ENCODE results near the gene JOSD1. TPM values are rescaled to one million over a fixed set of nuclear protein-coding genes. Genes with fewer than 3 reads are reported as not detected.

JOSD1 gene
- total and polyA plus RNA-seq, 9 of the 15 experiments (the other 6 are each of a cell fraction or from before 2014, with no cell fraction given) = 8.9 to 39.1 (median 30.4) TPM

DNA sequence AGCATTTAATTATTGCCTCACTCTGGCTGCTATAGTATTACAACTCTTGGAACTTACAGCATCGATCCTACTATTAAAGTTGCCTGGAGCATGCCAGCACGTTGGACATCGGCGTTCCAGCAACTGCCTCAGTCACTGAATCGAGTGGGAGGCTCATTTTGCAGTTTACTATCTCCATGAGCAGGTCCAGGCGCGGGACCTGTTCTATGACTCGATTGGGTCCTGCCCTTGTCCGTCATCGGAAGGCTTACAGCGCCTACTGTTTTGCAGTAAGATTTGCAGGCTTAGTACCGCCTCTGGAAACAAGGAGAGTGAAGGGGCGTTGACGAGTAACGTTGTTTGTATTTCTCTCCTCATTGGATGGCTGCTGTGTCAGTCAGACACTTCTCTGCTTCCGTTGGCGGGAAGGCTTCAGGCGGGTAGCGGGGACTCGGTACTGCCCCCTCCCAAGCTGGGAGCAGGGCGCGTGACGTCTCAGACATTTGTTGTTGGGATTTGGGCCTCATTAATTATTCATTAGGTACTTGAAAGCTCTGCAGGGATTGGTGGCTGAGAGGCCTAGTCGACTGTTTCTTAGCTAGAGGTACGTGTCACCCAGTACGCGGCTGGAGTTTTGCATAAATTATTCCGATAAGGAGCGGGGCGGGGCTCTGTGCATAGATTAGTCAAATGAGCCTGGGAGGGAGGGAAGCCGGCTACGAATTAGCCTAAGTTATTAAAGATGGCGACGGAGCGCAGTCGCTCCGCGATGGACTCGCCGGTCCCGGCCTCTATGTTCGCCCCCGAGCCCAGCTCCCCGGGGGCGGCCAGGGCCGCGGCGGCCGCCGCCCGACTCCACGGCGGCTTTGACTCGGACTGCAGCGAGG is 4.7 kb upstream of the JOSD1 start, which contains the start of gene GTPBP1 (continued):
- peak; percentile 75 for TF ChIP-seq MEIS2 (IDR thresholded peaks at IDR 0.05; ENCODE audit: partially characterized antibody)
- peak; percentile 41; the same call in 1 of the 2 replicates for TF ChIP-seq PML (IDR thresholded peaks at IDR 0.05; ENCODE audit: low read length)
- TF ChIP-seq, protein P1, sequence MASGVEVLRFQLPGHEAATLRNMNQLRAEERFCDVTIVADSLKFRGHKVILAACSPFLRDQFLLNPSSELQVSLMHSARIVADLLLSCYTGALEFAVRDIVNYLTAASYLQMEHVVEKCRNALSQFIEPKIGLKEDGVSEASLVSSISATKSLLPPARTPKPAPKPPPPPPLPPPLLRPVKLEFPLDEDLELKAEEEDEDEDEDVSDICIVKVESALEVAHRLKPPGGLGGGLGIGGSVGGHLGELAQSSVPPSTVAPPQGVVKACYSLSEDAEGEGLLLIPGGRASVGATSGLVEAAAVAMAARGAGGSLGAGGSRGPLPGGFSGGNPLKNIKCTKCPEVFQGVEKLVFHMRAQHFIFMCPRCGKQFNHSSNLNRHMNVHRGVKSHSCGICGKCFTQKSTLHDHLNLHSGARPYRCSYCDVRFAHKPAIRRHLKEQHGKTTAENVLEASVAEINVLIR (CRISPR knock-in tag; IDR thresholded peaks at IDR 0.05) = peak; percentile 62
- TF ChIP-seq SRF (CRISPR knock-in tag; IDR thresholded peaks at IDR 0.05) = peak in 1 of 2 experiments; percentile 46; a peak in 2 of 4 replicates
- TF ChIP-seq, protein P2, sequence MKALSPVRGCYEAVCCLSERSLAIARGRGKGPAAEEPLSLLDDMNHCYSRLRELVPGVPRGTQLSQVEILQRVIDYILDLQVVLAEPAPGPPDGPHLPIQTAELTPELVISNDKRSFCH (CRISPR knock-in tag; IDR thresholded peaks at IDR 0.05) = no peak
- TF ChIP-seq, protein P2 (tag; IDR thresholded peaks at IDR 0.05) = no peak
- TF ChIP-seq TBL1XR1 (IDR thresholded peaks at IDR 0.05; ENCODE audit: low read length in 2 of 2) = peak in 1 of 2 experiments; percentile 26; a peak in 1 of 4 replicates
- TF ChIP-seq SREBF1 (IDR thresholded peaks at IDR 0.05; ENCODE audit: borderline replicate concordance, low read depth, low read length) = no peak
- TF ChIP-seq, protein P3, sequence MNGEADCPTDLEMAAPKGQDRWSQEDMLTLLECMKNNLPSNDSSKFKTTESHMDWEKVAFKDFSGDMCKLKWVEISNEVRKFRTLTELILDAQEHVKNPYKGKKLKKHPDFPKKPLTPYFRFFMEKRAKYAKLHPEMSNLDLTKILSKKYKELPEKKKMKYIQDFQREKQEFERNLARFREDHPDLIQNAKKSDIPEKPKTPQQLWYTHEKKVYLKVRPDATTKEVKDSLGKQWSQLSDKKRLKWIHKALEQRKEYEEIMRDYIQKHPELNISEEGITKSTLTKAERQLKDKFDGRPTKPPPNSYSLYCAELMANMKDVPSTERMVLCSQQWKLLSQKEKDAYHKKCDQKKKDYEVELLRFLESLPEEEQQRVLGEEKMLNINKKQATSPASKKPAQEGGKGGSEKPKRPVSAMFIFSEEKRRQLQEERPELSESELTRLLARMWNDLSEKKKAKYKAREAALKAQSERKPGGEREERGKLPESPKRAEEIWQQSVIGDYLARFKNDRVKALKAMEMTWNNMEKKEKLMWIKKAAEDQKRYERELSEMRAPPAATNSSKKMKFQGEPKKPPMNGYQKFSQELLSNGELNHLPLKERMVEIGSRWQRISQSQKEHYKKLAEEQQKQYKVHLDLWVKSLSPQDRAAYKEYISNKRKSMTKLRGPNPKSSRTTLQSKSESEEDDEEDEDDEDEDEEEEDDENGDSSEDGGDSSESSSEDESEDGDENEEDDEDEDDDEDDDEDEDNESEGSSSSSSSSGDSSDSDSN (IDR thresholded peaks at IDR 0.05; ENCODE audit: borderline replicate concordance in 1 of 2, low read depth in 2 of 2, low read length in 2 of 2) = 0 out of 4 replicates have a peak, but pooled peaks of 1 of the 2 experiments have one; percentile 25
- no peak for TF ChIP-seq PRPF4 (IDR thresholded peaks at IDR 0.05; ENCODE audit: insufficient read depth, low read depth, low read length, poor library complexity, severe bottlenecking)
- TF ChIP-seq FOS (IDR thresholded peaks at IDR 0.05; ENCODE audit: extremely low read depth, insufficient read length) = peak; percentile 93
- TF ChIP-seq KDM5B (IDR thresholded peaks at IDR 0.05; ENCODE audit: insufficient replicate concordance, low read depth, low read length) = peak; percentile 75
- TF ChIP-seq FOXM1 (IDR thresholded peaks at IDR 0.05; ENCODE audit: low read depth) = 0 out of 2 replicates have a peak, but pooled peaks have one; percentile 7
- TF ChIP-seq FOXM1 (CRISPR knock-in tag; IDR thresholded peaks at IDR 0.05; ENCODE audit: low read depth) = no peak
- TF ChIP-seq, protein P4, sequence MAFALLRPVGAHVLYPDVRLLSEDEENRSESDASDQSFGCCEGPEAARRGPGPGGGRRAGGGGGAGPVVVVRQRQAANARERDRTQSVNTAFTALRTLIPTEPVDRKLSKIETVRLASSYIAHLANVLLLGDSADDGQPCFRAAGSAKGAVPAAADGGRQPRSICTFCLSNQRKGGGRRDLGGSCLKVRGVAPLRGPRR (CRISPR knock-in tag; IDR thresholded peaks at IDR 0.05) = no peak
- TF ChIP-seq, protein P5, sequence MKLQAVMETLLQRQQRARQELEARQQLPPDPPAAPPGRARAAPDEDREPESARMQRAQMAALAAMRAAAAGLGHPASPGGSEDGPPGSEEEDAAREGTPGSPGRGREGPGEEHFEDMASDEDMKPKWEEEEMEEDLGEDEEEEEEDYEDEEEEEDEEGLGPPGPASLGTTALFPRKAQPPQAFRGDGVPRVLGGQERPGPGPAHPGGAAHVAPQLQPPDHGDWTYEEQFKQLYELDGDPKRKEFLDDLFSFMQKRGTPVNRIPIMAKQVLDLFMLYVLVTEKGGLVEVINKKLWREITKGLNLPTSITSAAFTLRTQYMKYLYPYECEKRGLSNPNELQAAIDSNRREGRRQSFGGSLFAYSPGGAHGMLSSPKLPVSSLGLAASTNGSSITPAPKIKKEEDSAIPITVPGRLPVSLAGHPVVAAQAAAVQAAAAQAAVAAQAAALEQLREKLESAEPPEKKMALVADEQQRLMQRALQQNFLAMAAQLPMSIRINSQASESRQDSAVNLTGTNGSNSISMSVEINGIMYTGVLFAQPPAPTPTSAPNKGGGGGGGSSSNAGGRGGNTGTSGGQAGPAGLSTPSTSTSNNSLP (IDR thresholded peaks at IDR 0.05; ENCODE audit: borderline replicate concordance, low read depth, low read length) = peak; percentile 74; the same call in 1 of the 2 replicates
- TF ChIP-seq TAL1 (IDR thresholded peaks at IDR 0.05) = peak; percentile 33; the same call in 1 of the 2 replicates

Measured in K562 (cell line).